H1 (cell line): ENCODE measurements around the gene PBX1.

Source experiments
- EP300 ChIP-seq, 2 experiments: IDR thresholded peaks; 1 replicate in 1 of 2; 2 replicates in 1 of 2; pipeline ENCODE4 v1.6.1; 2011 to 2012; ENCODE audit warnings: low read depth in 2 of 2, low read length in 2 of 2, mild to moderate bottlenecking in 2 of 2, borderline replicate concordance in 1 of 2, inconsistent platforms in 1 of 2, moderate library complexity in 1 of 2
- EZH2 ChIP-seq: fragments of 200-600 bp; sonication (generic); IDR thresholded peaks from 2 replicates; pipeline ENCODE4 v1.7.1; 2012; ENCODE audit warnings: low read depth, mild to moderate bottlenecking, moderate library complexity, low read length, inconsistent platforms; ENCODE audit not compliant: severe bottlenecking
- POLR2AphosphoS5 ChIP-seq: IDR thresholded peaks from 2 replicates; pipeline ENCODE4 v1.6.1; 2011; ENCODE audit warnings: low read depth, low read length
- RXRA ChIP-seq: IDR thresholded peaks from 2 replicates; pipeline ENCODE4 v1.6.1; 2011; ENCODE audit warnings: low read depth, mild to moderate bottlenecking, low read length, moderate library complexity; ENCODE audit not compliant: insufficient read depth
- SIN3A ChIP-seq, 2 experiments: IDR thresholded peaks in 1 of 2; conservative IDR thresholded peaks in 1 of 2; 2 replicates each; pipeline ENCODE4 v1.6.1; 2011 to 2012; ENCODE audit warnings: low read length in 2 of 2, improper control_type of control experiment in 1 of 2, low read depth in 1 of 2, mild to moderate bottlenecking in 1 of 2
- TBP ChIP-seq: IDR thresholded peaks from 2 replicates; pipeline ENCODE4 v1.6.1; 2011; ENCODE audit warnings: low read depth, low read length, improper control_type of control experiment
- TCF12 ChIP-seq: IDR thresholded peaks from 2 replicates; pipeline ENCODE4 v1.6.1; 2011; ENCODE audit warnings: low read depth, mild to moderate bottlenecking, low read length
- TF ChIP-seq, protein P1 (sequence below), 3 experiments: IDR thresholded peaks; 1 replicate in 2 of 3; 2 replicates in 1 of 3; pipeline versions ENCODE4 v1.5.1 to v1.6.1; 2011; ENCODE audit warnings: low read length in 3 of 3, mild to moderate bottlenecking in 3 of 3, inconsistent platforms in 2 of 3, low read depth in 1 of 3, moderate library complexity in 1 of 3; ENCODE audit not compliant: insufficient read depth in 1 of 3; ENCODE audit errors: control extremely low read depth in 1 of 3
- TF ChIP-seq, protein P2 (sequence below): IDR thresholded peaks from 2 replicates; pipeline ENCODE4 v1.6.1; 2012; ENCODE audit warnings: inconsistent platforms

DNA sequence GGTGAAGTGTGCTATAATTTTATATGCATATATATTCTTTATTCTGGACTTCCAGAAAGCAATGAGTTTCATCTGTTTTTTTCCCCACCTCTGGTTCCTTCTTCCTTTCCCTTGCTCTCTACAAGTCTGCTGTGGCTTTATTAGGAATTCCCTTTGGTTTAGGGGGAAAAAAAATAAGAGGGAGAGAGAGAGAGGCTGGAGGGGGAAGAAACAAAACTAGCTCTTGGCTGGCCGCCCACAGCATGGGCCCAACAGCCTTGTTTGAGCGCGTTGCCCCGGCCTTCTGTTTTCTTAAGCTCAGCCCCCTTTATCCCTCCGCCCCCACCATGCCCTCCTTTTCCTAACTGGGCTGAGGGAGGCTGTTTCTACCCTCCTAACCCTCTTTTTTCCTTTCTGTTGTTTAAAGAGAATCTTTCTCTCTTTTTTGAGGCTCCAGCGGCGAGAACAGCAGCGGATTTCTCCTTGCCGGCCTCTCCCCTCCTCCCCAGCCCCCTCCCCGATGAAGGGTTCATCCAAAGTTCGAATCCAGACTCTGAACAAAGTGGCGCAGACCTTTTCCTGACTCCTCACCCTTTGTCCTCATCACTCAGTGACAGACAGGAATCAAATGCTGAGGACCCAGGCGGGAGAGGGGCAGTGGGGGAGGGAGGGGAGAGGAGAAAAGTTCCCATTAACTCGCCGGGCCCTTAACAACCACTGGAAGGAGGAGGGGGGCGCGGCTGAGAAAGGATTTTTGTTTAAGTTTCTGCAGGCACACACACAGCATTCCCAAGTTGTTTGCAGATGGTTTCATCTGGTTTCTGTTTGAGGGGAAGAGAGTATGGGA is 29.7 kb downstream of the PBX1 start:
- TF ChIP-seq EP300 (IDR thresholded peaks at IDR 0.05; ENCODE audit: borderline replicate concordance in 1 of 2, low read depth in 2 of 2, low read length in 2 of 2) (0 out of 3 replicates have a peak, but pooled peaks of 1 of the 2 experiments have one; percentile 1), TCF12 (no peak), EZH2 (no peak), TBP (no peak), POLR2AphosphoS5 (no peak), SIN3A (conservative IDR thresholded peaks at IDR 0.05 in 1 of 2, IDR thresholded peaks at IDR 0.05 in 1 of 2; ENCODE audit: low read depth in 1 of 2, low read length in 2 of 2) (no peak), RXRA (peak; percentile 84; the same call in 1 of the 2 replicates)
- TF ChIP-seq, protein P1, sequence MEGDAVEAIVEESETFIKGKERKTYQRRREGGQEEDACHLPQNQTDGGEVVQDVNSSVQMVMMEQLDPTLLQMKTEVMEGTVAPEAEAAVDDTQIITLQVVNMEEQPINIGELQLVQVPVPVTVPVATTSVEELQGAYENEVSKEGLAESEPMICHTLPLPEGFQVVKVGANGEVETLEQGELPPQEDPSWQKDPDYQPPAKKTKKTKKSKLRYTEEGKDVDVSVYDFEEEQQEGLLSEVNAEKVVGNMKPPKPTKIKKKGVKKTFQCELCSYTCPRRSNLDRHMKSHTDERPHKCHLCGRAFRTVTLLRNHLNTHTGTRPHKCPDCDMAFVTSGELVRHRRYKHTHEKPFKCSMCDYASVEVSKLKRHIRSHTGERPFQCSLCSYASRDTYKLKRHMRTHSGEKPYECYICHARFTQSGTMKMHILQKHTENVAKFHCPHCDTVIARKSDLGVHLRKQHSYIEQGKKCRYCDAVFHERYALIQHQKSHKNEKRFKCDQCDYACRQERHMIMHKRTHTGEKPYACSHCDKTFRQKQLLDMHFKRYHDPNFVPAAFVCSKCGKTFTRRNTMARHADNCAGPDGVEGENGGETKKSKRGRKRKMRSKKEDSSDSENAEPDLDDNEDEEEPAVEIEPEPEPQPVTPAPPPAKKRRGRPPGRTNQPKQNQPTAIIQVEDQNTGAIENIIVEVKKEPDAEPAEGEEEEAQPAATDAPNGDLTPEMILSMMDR (IDR thresholded peaks at IDR 0.05; ENCODE audit: control extremely low read depth in 1 of 3, insufficient read depth in 1 of 3, low read depth in 1 of 3, low read length in 3 of 3) = no peak
- TF ChIP-seq, protein P2, sequence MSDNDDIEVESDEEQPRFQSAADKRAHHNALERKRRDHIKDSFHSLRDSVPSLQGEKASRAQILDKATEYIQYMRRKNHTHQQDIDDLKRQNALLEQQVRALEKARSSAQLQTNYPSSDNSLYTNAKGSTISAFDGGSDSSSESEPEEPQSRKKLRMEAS = no peak
